Activated T-helper 1 cell treated with anti-CD3 and anti-CD28 coated beads, Interleukin-12 subunit alpha, Interleukin-12 subunit beta, Interleukin-2, Interleukin-4 antibody, amounts not matched to agents 30 ng/mL and 10 ng/mL and 1 ng/mL, durations not matched to agents 14 hours and 24 hours and 36 hours (primary cell): ENCODE results near the gene CMTM7. TPM values are rescaled to one million over a fixed set of nuclear protein-coding genes. Genes with fewer than 3 reads are reported as not detected.
"Not testable (repeated sequence)": the region's sequence is repeated elsewhere in the genome, so short reads cannot be mapped to it uniquely, and the experiment has no call there.

Experiments
- DNase-seq: peaks from one replicate; pipeline ENCODE4 v3.0.0; 2021; ENCODE audit warnings: low spot score
- H3K27ac Mint-ChIP-seq: one replicate; pipeline ENCODE4 v1.8.0; 2021; ENCODE audit warnings: mild to moderate bottlenecking, mixed read lengths
- H3K27me3 Mint-ChIP-seq: one replicate; pipeline ENCODE4 v1.8.0; 2022; ENCODE audit warnings: mild to moderate bottlenecking, moderate library complexity, mixed read lengths; ENCODE audit not compliant: insufficient read depth
- H3K36me3 Mint-ChIP-seq: one replicate; pipeline ENCODE4 v1.8.0; 2021; ENCODE audit warnings: low read depth, mixed read lengths
- H3K4me1 Mint-ChIP-seq: one replicate; pipeline ENCODE4 v1.8.0; 2021; ENCODE audit warnings: low read depth, mixed read lengths
- H3K4me3 Mint-ChIP-seq: one replicate; pipeline ENCODE4 v1.8.0; 2021; ENCODE audit warnings: mild to moderate bottlenecking, moderate library complexity, mixed read lengths
- H3K9me3 Mint-ChIP-seq: one replicate; pipeline ENCODE4 v1.8.0; 2021; ENCODE audit warnings: mixed read lengths
- intact Hi-C: fragments of 100-400 bp; cut with micrococcal nuclease; formaldehyde crosslinking; loops from one replicate; pipeline ENCODE4 v1.15.1; 2024
- total RNA-seq: library from RNA; stranded (reverse); gene quantifications from 2 replicates; pipeline ENCODE4 v1.2.3, GENCODE V29; 2022

Gene CMTM7
- total RNA-seq, 1 donor from 2014 or later = 59.7 TPM

- H3K36me3 Mint-ChIP-seq = peaks cover 11% of the 10 kb centered on the region
- H3K27ac Mint-ChIP-seq, H3K9me3 Mint-ChIP-seq, intact Hi-C loops, DNase-seq, H3K27me3 Mint-ChIP-seq: not testable (repeated sequence)
- peak overlapping the region; percentile 34 for H3K4me3 Mint-ChIP-seq
- H3K4me1 Mint-ChIP-seq = peaks cover 39% of the 10 kb centered on the region
These were observed 2.1 kb upstream of the CMTM7 start for GRCh38 chr3:32389577-32389976.

- intact Hi-C loops = loop anchor here (1.0 to 5.0 kb wide), 7 partner anchors 9 to 292 kb away; partner anchors contain the start of genes CMTM6, CMTM8, CNOT10 and DYNC1LI1
These were observed 1.1 kb downstream of the CMTM7 start for GRCh38 chr3:32392536-32393302.

GRCh38 chr3:32395496-32395895, 3.8 kb downstream of the CMTM7 start:
- Mint-ChIP-seq H3K27ac (peak overlapping the region; percentile 89), H3K9me3 (no peaks in the 10 kb centered on the region), H3K36me3 (peaks cover 19% of the 10 kb centered on the region), H3K27me3 (no peaks in the 10 kb centered on the region), H3K4me1 (peaks cover 78% of the 10 kb centered on the region), H3K4me3 (peak overlapping the region; percentile 6)
- DNase-seq = no peak
- intact Hi-C loops = no loop called here

More at GRCh38 chr3:32392536-32393302, 1.1 kb downstream of the CMTM7 start:
- peaks cover 19% of the 10 kb centered on the region for H3K36me3 Mint-ChIP-seq
- no peaks in the 10 kb centered on the region for H3K27me3 Mint-ChIP-seq
- peak overlapping the region; percentile 98 for H3K27ac Mint-ChIP-seq
- DNase-seq = no peak
- H3K9me3 Mint-ChIP-seq = no peaks in the 10 kb centered on the region
- H3K4me3 Mint-ChIP-seq = peak overlapping the region; percentile 98
- peaks cover 65% of the 10 kb centered on the region for H3K4me1 Mint-ChIP-seq

- Mint-ChIP-seq H3K27me3 (no peaks in the 10 kb centered on the region), H3K9me3 (no peaks in the 10 kb centered on the region), H3K27ac (no peak overlapping the region), H3K4me1 (peaks cover 81% of the 10 kb centered on the region), H3K36me3 (peaks cover 17% of the 10 kb centered on the region), H3K4me3 (no peak overlapping the region)
- intact Hi-C loops = loop anchor here (2.0 kb wide), 1 partner anchor 21 kb away; no protein-coding TSS in a partner anchor
- no peak for DNase-seq
These were observed 6.3 kb downstream of the CMTM7 start for GRCh38 chr3:32397941-32398340.

- no peak for DNase-seq
- Mint-ChIP-seq H3K4me1 (peaks cover 81% of the 10 kb centered on the region), H3K9me3 (no peaks in the 10 kb centered on the region), H3K4me3 (no peak overlapping the region), H3K27ac (peak overlapping the region; percentile 82), H3K36me3 (peaks cover 17% of the 10 kb centered on the region), H3K27me3 (no peaks in the 10 kb centered on the region)
- intact Hi-C loops = loop anchor here (2.0 kb wide), 1 partner anchor 20 kb away; no protein-coding TSS in a partner anchor
These were observed 6.9 kb downstream of the CMTM7 start for GRCh38 chr3:32398531-32398930.

GRCh38 chr3:32399030-32399620, 7.5 kb downstream of the CMTM7 start:
- peaks cover 18% of the 10 kb centered on the region for H3K36me3 Mint-ChIP-seq
- no peaks in the 10 kb centered on the region for H3K27me3 Mint-ChIP-seq
- H3K4me1 Mint-ChIP-seq = peaks cover 80% of the 10 kb centered on the region
- DNase-seq = peak; percentile 32
- H3K9me3 Mint-ChIP-seq = no peaks in the 10 kb centered on the region
- intact Hi-C loops = loop anchor here (1.0 to 2.0 kb wide), 5 partner anchors 20 to 222 kb away; no protein-coding TSS in a partner anchor
- peak overlapping the region; percentile 82 for H3K27ac Mint-ChIP-seq
- no peak overlapping the region for H3K4me3 Mint-ChIP-seq

- Mint-ChIP-seq H3K27ac (peak overlapping the region; percentile 81), H3K27me3 (no peaks in the 10 kb centered on the region), H3K4me3 (peak overlapping the region; percentile 92), H3K4me1 (peaks cover 80% of the 10 kb centered on the region), H3K9me3 (no peaks in the 10 kb centered on the region), H3K36me3 (peaks cover 21% of the 10 kb centered on the region)
- no peak for DNase-seq
- intact Hi-C loops = loop anchor here (1.0 to 2.0 kb wide), 2 partner anchors 9 to 60 kb away; no protein-coding TSS in a partner anchor
These were observed 9.5 kb downstream of the CMTM7 start for GRCh38 chr3:32401126-32401525.

- intact Hi-C loops = loop anchor here (1.0 to 2.0 kb wide), 3 partner anchors 9 to 59 kb away; no protein-coding TSS in a partner anchor
- H3K27me3 Mint-ChIP-seq = no peaks in the 10 kb centered on the region
- H3K27ac Mint-ChIP-seq = peak overlapping the region; percentile 98
- peak overlapping the region; percentile 92 for H3K4me3 Mint-ChIP-seq
- peak; percentile 58 for DNase-seq
- no peaks in the 10 kb centered on the region for H3K9me3 Mint-ChIP-seq
- H3K36me3 Mint-ChIP-seq = peaks cover 21% of the 10 kb centered on the region
- peaks cover 81% of the 10 kb centered on the region for H3K4me1 Mint-ChIP-seq
These were observed 10.0 kb downstream of the CMTM7 start for GRCh38 chr3:32401556-32402081.

GRCh38 chr3:32403663-32404062, 12.0 kb downstream of the CMTM7 start:
- intact Hi-C loops = no loop called here
- Mint-ChIP-seq H3K4me3 (no peak overlapping the region), H3K9me3 (no peaks in the 10 kb centered on the region), H3K27me3 (no peaks in the 10 kb centered on the region), H3K36me3 (peaks cover 32% of the 10 kb centered on the region), H3K27ac (peak overlapping the region; percentile 16), H3K4me1 (peaks cover 84% of the 10 kb centered on the region)
- no peak for DNase-seq

- Mint-ChIP-seq H3K27me3 (no peaks in the 10 kb centered on the region), H3K9me3 (no peaks in the 10 kb centered on the region), H3K4me3 (no peak overlapping the region), H3K27ac (peak overlapping the region; percentile 58), H3K4me1 (peaks cover 81% of the 10 kb centered on the region), H3K36me3 (peaks cover 32% of the 10 kb centered on the region)
- no peak for DNase-seq
- intact Hi-C loops = no loop called here
These were observed 13.1 kb downstream of the CMTM7 start for GRCh38 chr3:32404714-32405113.

GRCh38 chr3:32405155-32405554, 13.5 kb downstream of the CMTM7 start:
- H3K4me3 Mint-ChIP-seq = no peak overlapping the region
- H3K4me1 Mint-ChIP-seq = peaks cover 85% of the 10 kb centered on the region
- intact Hi-C loops = no loop called here
- no peaks in the 10 kb centered on the region for H3K9me3 Mint-ChIP-seq
- no peaks in the 10 kb centered on the region for H3K27me3 Mint-ChIP-seq
- peaks cover 36% of the 10 kb centered on the region for H3K36me3 Mint-ChIP-seq
- no peak for DNase-seq
- no peak overlapping the region for H3K27ac Mint-ChIP-seq

- Mint-ChIP-seq H3K9me3 (no peaks in the 10 kb centered on the region), H3K4me1 (peaks cover 86% of the 10 kb centered on the region)
- intact Hi-C loops = no loop called here
These were observed 14.2 kb downstream of the CMTM7 start for GRCh38 chr3:32405711-32406323.

More at GRCh38 chr3:32405711-32406323, 14.2 kb downstream of the CMTM7 start:
- peaks cover 36% of the 10 kb centered on the region for H3K36me3 Mint-ChIP-seq
- peak overlapping the region; percentile 19 for H3K27ac Mint-ChIP-seq
- no peak for DNase-seq
- no peak overlapping the region for H3K4me3 Mint-ChIP-seq
- H3K27me3 Mint-ChIP-seq = no peaks in the 10 kb centered on the region
